ENCODE results near the gene LITAFD.
"Not testable (repeated sequence)": the region's sequence is repeated elsewhere in the genome, so short reads cannot be mapped to it uniquely, and the experiment has no call there.

Gene LITAFD

DNA sequence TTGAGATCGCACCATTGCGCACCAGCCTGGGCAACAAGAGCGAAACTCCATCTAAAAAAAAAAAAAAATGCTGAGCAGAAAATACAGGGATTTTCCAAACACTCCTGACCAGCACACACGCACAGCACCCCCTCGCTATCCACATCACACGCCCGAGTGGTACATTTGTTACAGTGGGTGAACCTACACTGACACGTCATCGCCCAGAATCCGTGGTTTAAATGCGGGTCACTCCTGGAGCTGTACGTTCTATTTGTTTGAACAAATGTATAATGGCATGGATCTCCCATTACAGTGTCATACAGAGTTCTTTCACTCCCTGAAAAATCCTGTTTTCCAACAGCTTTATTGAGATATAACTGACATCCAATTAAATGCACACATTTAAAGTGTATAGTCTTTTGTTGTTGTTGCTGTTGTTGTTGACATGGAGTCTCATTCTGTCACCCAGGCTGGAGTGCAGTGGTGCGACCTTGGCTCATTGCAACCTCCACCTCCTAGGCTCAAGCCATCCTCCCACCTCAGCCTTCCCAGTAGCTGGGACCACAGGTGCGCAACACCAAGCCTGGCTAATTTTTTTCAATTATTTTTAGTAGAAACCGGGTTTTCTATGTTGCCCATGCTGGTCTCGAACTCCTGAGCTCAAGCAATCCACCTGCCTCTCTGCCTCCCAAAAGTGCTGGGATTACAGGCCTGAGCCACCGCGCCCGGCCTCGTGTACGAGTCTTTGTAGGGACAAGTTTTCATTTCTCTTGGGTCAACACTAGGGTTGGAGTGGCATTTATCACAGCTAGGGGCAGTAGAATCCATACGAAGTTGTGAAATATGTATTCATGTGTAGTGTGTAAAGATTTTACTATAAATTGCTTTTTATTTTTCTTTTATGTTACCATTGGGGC lies 8.9 kb upstream of the LITAFD start:
- DNase-seq = peak in 1 of 2 experiments; percentile 30

GRCh38 chr16:8873866-8874195 lies 8.3 kb upstream of the LITAFD start:
- DNase-seq = not testable (repeated sequence)

DNA sequence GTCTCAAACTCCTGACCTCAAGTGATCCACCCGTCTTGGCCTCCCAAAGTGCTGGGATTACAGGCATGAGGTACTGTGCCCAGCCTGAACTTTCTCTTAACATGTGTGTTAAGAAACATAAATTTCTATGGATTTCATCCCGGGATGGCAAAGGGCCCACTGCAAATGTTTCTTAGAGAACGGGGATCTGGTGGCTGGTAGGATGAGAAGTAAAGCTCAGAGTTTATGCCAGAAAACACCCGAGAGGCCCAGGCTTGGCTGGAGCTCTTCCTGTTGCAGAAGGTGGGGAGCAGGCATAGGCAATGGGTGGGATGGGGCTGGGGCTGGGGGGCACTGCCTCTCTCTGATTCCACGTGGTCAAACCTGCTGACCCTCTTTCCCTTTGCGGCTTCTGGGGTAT lies 7.8 kb upstream of the LITAFD start:
- DNase-seq = no peak

- DNase-seq = not testable (repeated sequence)
These were observed 6.8 kb upstream of the LITAFD start for GRCh38 chr16:8875317-8875716.

DNA sequence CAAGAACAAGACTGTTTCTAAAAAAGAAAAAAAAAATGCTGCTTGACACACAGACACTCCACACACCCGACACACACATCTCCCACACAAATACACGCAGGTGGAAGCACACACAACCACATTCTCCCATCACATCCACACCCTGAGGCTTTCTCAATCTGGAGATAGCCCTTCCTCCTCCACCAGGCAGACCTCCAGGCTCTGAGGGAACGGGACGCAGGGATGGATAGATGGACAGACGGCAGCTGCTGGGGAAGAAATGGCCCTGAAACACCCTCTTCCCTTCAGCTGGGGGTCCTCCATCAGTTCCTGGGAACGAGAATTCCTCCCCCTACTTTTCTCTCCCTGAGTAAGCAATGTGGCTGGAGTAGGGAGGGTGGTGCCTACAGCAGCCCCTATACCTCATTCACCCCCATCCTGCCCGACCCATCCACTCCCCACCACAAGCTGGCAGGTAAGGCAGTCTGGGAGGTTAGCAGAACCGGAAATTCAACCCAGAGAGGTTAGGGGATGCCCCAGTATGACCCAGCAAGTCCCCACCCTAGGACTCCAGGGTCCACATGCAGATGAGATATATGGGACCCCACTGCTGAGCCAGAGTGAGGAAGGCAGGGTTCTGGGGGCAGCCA lies 4.1 kb upstream of the LITAFD start:
- DNase-seq = no peak

DNA sequence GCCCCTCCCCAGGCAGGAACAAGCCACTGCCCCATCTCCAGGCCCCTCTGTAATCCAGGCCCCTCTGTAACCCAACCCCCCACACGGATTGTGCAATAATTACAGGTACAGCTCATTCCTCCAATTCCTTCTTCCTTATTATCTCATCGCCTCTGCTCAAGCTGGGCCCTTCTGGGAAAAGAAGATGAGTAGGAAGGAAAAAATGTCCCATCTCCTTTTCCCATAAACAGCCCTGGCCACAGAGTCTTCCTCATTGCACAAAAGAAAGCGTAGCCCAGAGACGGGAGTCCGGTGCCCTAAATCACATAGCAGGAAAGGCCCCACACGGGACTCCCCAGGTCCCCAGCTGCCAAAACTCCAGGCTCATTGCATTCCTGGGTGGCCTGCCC lies 3.6 kb upstream of the LITAFD start:
- no peak for DNase-seq

DNA sequence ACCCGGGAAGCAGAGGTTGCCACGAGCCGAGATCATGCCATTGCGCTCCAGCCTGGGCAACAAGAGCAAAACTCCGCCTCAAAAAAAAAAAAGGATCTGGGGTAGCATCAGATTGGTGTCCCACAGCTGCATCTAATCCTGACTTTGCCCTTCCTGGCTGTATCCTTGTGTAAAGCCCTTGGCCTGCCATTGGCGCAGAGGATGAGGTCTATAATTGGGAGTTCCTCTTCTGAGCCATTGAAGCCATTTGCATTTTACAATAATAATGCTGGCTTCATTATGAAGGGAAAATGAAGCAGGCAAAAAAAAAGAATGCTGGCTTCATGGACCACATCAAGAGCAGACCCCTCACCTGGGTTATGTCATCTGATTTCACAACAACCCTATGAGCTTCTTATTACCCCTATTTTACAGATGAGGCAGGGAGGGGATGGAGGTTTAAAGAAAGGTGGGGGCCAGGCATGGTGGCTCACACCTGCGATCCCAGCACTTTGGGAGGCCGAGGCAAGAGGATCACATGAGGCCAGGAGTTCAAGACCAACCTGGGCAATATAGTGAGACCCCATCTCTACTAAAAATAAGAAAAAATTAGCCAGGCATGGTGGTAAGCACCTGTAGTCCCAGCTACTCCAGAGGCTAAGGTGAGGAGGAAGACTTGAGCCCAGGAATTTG lies 1.2 kb upstream of the LITAFD start:
- DNase-seq = no peak

DNA sequence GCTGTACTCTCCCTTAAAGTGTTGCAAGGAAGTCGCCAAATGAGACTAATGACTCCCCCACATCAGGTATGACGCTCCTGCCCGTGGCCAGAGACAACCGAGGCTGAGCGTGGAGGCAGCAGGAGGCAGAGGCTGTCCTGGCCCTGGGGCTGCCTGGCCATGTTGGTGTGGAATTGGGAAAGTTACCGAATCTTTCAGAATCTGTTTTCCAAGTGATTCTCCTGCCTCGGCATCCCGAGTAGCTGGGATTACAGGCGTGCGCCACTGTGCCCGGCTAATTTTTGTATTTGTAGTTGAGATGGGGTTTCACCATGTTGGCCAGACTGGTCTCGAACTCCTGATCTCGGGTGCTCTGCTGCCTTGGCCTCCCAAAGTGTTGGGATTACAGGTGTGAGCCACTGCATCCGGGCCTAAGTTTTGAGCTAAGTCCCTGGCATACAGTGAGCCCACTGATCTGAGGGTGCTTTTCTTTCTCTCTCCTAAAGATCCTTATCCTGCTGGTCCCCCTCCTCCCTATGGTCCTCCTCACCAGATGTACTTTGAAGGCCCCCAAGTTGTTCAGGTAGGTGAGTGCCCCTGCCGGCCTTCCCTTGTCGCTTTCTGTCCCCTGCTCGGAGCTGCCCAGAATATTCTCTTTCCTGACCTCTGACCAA lies 700 bp downstream of the LITAFD start:
- DNase-seq = no peak

DNA sequence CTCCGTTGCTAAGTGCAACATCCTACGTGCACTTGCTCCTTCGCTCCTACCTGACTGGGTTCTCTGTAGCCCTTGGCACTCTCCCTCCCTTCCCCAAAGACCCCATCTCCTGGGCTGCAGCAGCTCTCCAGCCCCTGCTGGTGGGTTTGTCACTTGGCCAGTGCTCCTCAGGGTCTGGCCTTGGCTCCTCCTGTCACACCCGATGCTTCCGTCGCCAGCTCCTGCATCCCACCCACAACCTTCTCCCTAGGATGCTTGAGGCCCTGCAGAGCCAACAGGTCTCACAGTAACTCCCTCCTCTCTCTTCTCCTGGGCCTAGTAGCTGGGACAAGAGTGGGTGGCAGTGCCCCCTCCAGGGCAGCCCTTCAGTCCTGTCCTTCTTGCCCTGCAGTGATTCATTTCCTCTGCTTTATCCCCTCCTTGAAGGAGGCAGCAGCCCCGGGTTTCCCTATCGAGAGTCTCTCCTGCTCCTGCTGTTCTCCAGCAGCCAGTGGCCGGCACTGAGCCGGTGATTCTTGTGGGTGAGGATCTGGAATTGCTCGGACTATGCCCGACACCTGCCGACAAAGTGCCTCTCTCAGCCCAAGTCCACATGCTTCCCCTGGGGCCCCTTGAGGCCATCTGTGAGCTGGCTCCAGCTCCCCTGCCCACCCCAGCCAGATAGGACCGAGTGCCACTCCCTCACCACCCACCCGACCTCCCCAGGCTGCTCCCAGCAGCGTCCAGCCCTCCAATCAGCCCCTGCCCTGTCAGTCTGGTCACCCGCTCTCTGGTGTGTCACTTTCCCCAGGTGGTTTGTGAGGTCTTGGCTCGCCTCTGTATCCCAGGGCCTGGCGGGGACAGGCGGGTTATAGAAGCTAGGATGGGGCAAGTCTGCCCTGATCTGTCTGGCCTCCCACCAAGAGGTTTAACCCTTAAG lies 3.8 kb downstream of the LITAFD start:
- peak; percentile 72 to 88 for DNase-seq

DNA sequence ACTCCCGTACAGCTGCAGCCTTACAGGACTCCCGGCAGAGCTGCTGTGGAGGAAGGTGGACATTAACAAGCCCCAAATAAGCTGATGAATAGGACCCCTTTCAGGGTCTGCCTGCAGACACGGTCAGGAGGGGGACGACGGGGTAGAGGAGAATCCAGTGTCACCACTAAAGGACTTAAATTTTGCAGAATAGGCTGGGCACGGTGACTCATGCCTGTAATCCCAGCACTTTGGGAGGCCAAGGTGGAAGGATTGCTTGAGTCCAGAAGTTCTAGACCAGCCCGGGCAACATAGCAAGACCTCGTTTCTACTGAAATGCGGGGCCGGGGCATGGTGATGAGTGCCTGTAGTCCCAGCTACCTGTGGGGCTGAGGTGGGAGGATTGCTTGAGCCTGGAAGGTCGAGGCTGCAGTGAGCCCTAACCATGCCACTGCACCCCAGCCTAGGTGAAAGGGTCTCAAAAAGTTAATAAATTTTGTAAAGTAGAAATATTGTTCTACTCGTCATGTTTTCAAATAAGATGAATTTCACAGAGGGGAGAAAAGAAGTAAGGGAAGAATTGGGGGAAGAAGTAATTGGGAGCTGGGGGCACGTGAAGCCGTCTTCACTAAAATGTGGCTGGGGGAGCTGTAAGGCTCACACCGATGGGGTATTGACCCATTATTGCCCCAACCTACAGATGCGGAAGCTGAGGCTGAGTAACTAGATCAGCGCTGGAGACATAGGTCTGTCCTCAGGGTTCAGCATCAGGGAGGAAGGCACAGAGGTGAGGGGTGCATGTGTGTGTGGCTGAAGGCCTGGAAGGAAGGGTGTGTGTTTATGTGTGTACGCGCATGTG lies 4.7 kb downstream of the LITAFD start:
- no peak for DNase-seq

DNA sequence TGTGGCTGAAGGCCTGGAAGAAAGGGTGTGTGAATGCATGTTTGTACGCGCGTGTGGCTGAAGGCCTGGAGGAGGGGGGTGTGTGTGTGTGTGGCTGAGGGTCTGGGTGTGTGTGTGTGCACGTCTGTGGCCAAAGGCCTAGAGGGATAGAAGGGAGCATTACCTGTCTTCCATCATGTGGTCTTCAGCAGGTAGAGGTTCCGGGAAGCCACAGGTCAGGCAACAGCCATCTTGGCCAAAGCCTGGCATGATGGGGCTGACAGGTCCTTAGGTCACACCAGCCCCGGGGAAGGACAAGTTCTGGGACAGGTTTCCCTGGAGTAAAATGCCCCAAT lies 5.2 kb downstream of the LITAFD start:
- no peak for DNase-seq

GRCh38 chr16:8887952-8888560 lies 5.9 kb downstream of the LITAFD start:
- peak in 1 of 2 experiments; percentile 26 for DNase-seq

- DNase-seq = no peak
These were observed 7.1 kb downstream of the LITAFD start for GRCh38 chr16:8888951-8889892.

- no peak for DNase-seq
These were observed 7.9 kb downstream of the LITAFD start for GRCh38 chr16:8889893-8890548.

GRCh38 chr16:8890549-8890921 lies 8.4 kb downstream of the LITAFD start:
- DNase-seq = no peak

DNA sequence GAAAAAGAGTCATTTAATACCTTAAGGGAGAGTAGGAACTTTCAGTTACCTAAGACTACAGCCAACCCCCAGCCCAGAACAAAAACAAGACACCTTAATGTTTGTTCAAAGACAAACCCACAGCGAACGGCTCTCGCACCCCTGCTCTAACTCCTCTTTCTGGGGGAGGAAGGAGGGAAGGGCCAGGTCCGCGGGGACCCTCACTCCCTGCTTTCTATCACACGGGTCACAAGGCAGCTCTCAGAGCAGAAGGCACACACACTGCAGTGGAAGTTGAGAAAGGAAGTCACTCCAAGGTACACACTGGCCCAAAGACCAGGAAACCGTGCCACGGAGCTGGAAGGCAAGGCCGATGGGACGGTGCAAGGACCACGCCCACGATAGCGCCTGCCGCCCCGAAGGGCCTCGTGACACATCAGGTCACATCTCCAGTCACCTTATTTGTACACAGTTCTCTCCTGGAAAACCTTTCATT lies 10.0 kb downstream of the LITAFD start:
- no peak for DNase-seq

- DNase-seq = no peak
These were observed 11.3 kb downstream of the LITAFD start for GRCh38 chr16:8893426-8893825.

- DNase-seq = no peak
These were observed 12.0 kb downstream of the LITAFD start for GRCh38 chr16:8893976-8894690.
